NCI-H524 treated with DMSO at 0.1 percent for 48 hours (cell line): ENCODE results near the gene CSNK2B.
"Not testable (repeated sequence)": the region's sequence is repeated elsewhere in the genome, so short reads cannot be mapped to it uniquely, and the experiment has no call there.

Source experiments
- DNase-seq: peaks from one replicate; lab custom pipeline; 2025; lab: John Stamatoyannopoulos, UW

The CSNK2B gene

GRCh38 chr6:31687860-31688693 lies 22.2 kb downstream of the CSNK2B start:
- DNase-seq = no peak

GRCh38 chr6:31689249-31690110 lies 23.6 kb downstream of the CSNK2B start:
- DNase-seq = no peak

- DNase-seq = no peak
Observed at GRCh38 chr6:31690231-31691077, 24.6 kb downstream of the CSNK2B start.

GRCh38 chr6:31691078-31691463 lies 25.2 kb downstream of the CSNK2B start:
- no peak for DNase-seq

- no peak for DNase-seq
Observed at GRCh38 chr6:31691564-31692108, 25.8 kb downstream of the CSNK2B start.

- no peak for DNase-seq
Observed at GRCh38 chr6:31692353-31692752, 26.5 kb downstream of the CSNK2B start.

GRCh38 chr6:31692886-31693285 lies 27.0 kb downstream of the CSNK2B start:
- no peak for DNase-seq

DNA sequence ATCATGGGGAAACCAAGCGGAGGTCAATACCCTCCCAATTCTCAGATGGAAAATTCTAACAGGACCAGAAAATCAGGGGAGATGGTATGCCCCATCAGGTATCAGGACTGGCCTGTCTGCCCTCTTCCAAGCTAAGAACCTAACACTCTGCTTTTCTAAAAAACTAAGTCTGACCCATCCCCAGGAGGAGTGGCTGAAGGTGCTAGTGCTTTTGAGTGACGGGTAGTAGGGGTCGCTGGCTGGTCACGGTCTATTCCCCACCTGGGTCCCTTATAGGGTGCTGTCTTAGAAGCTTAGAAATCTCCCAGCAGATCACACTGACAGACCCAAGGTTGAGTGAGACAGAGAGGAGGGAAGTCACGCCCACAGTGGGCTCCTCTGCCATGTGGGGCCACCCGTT lies 27.7 kb downstream of the CSNK2B start:
- DNase-seq = no peak

- no peak for DNase-seq
Observed at GRCh38 chr6:31697555-31697954, 31.7 kb downstream of the CSNK2B start.

DNA sequence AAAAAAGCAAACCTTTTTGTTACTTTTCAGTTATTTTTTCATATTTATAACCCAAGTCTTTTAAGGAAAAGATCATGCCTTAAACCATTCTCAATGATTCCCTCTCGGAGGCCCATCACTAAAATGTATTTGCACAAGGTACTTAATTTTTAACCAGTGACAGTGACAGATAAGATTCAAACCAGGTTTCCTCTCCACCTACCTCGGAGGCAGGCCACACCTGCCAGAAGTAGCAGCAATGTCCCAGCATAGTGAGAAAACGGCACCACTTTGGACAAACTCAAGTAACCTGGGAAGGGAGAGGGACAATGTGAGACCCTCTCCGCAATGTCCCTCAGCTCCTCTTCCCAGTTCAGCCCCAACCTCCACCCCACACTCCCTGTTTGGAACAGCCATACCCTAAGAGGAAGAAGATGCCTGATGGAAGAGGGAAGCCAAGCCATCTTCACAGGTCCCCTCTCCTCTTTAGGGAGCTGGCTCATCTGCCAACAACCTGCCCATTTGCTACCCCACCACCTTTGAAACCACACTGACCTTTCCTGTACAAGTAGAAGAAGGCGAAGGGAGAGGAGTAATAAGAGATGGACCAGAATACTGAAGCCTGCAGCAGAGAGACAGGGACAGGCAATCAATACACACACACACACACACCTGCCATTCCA lies 35.0 kb downstream of the CSNK2B start:
- no peak for DNase-seq

DNA sequence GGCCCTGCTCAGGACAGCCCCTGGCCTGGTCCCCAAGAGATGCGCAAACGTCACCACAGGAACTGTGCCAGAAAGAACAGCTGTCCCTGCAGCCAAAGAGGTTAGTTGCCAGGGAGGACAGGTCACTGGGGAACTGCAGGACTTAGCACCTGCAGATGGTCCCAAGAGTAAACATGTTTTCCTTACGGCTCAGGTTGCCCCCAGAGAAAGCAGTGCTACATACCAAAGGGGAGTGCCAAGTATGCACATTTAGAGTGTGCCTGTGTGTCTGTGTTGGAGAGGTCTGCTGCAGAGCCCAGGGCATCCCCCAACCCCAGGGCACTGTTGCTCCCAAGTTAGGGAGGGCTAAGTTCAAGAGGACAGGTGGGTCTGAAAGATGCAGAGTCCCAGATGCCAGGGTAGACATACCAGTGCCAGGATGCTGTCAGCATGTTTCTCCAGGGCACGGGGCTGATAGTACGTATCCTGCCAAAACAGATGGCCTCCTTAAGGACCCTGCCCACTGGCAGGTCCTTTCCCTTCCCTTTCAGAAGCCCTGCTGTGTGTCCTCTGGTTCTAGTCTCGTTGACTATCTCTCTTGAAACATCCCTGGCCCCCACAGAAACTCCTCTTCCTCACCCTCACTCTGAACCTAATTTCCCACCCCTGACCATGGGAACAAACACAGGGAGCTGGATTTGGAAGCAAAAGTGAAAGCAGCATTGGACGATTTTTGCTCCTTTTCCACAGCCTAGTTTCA lies 36.0 kb downstream of the CSNK2B start:
- DNase-seq = peak; percentile 19

DNA sequence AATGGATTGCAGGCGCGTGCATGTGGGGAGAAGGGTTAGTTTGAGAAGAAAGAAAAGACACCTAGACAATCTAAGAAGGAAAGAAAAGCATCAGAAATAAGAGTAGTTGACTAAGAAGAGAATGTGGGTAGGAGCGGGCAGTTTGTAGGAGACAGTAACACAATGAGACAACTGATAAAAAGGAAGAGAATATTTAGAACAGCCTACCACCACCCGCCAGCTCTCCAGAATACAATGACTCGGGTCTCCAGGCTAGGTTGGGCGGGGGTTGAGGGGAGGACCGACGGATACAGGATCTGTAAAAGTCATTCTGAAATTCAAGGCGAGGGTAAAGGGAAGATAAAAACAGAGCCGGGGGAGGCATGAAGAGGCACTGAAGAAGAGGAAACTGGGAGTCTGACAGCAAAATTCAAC lies 36.5 kb downstream of the CSNK2B start:
- no peak for DNase-seq

DNA sequence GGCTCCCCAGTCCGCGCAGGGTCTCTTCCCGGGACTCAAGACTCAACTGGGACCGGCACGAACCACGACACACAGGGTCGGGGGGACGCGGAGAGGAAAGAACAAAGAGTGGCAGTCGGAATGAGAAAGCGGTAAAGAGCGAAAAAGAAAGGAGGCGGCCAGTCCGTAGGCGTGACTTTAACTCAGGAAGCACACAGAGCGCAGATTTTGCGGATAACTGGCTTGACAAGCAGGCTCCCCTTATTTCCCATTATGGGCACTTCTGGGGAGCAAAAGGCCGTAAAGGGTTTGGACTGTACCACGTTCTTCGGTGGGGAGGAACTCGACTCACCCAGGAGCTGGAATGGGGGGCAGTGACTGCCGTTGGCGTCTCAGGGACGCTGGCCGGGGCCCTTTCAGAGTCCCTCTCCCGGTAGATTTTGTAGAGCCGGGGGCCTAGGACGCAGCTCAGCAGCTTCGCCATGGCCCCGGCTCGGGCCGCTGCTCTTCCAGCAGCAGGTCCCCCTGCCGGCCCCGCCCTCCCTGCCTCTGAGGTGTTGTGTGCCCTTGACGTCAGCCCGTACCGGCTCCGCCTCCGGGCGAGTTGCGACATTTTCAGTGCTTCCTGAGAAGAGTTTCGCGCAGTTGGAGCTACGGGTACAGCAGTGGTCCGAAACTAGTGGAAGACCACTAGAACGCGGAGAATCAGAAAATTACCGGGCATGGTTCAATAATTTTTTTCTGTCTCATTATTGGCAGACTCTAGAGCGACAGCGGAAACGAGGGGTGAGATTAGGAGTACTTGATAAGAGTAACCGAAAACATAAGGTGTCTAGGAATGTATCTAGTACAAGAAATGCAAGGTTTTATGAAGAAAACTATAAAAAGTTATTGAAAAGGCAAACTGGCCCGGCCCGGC lies 37.2 kb downstream of the CSNK2B start, which contains the start of gene ABHD16A:
TSS of gene ABHD16A (minus strand) at position 506 of the 898 bp plus-strand sequence. CDS start at position 463, 43 bp downstream.
- peak; percentile 81 for DNase-seq

DNA sequence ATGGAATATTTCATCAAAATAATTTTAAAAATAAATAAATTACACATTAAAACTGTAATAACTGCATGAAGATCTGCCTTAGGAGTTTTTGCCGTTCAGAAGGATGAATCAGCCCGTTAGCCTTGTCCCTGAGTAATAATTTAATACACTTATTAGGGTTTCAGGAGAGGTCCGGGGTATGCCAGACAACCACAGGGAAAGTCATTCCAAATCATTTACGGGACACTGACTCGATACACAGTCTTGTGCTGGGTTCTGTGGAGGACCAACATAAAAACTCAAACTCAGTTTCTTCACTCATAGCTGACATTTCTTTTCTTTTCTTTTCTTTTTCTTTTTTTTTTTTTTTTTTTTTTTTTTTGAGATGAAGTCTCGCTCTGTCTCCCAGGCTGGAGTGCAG lies 40.1 kb downstream of the CSNK2B start:
- DNase-seq = no peak

GRCh38 chr6:31706599-31706998 lies 40.7 kb downstream of the CSNK2B start, which contains the start of gene LY6G6F:
LY6G6F (plus strand) TSS chr6:31706866; CDS start chr6:31706907, 41 bp downstream.
- no peak for DNase-seq

DNA sequence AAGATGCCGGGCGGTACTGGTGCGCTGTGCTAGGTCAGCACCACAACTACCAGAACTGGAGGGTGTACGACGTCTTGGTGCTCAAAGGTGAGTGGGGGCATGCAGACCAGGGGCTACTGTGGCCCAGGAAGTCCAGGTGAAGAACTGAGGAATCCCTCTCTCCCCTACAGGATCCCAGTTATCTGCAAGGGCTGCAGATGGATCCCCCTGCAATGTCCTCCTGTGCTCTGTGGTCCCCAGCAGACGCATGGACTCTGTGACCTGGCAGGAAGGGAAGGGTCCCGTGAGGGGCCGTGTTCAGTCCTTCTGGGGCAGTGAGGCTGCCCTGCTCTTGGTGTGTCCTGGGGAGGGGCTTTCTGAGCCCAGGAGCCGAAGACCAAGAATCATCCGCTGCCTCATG lies 41.8 kb downstream of the CSNK2B start:
- DNase-seq = no peak

GRCh38 chr6:31708224-31708623 lies 42.3 kb downstream of the CSNK2B start:
- DNase-seq = no peak

DNA sequence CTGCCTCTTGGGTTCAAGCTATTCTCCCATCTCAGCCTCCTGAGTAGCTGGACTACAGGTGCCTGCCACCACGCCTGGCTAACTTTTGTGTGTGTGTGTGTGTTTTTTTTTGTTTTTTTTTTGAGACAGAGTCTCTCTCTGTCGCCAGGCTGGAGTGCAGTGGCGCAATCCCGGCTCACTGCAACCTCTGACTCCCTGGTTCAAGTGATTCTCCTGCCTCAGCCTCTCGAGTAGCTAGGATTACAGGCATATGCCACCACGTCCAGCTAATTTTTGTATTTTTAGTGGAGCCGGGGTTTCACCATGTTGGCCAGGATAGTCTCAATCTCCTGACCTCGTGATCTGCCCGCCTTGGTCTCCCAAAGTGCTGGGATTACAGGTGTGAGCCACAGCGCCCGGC lies 43.3 kb downstream of the CSNK2B start:
- DNase-seq = not testable (repeated sequence)

DNA sequence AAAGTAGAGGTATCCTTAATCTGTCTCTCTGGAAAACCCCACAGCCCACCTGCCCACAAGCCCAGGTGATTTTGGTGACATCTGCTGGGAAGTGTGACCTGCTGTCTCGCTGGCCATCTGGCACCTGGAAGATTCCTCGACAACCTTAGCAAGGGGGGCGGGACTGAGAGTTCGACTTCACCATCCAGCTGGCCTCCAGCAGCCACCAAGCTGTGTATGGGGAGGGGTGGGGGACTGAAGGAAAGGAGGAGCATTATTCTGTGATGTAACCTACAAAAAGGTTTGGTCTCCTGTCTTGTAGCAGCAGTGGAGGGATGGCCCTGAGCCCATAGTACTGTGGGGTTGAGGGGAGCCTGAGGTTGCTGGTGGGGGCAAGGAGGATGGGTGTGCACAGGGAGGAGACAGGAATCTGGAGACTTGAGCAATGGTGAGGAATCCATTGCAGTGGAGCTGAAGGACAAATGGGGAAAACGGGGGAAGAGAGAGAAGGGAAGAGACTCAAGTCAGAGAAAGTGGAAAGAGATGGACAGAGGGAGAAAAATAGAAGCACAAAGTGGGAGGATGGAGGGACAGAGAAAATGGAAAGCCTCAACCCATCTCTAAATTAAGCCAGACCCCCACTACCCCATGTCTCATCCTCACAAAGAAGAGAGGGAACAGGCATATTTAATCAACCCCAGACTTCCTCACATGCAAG lies 44.8 kb downstream of the CSNK2B start:
- DNase-seq = peak; percentile 16
